Activated B cell treated with CpG ODN at 0.5 μM for 24 hours (primary cell): ENCODE measurements around the gene PKLR. TPM values are rescaled to one million over a fixed set of nuclear protein-coding genes. Genes with fewer than 3 reads are reported as not detected.
A peak's percentile ranks its signal among the peaks of the same experiment; 100 is the strongest.

ENCODE experiments used
- ATAC-seq: fragments of 200-7000 bp; cut with Tn5 transposase; one replicate; pipeline ENCODE4 v1.10.0; 2021; ENCODE audit warnings: low read depth, mild to moderate bottlenecking, moderate library complexity
- CTCF ChIA-PET: fragments of 350-600 bp; sonication (Branson Sonifier 250); formaldehyde crosslinking; loops from one replicate; lab custom pipeline; 2021; ENCODE audit warnings: antibody characterized with exemption; lab: Charles Lee
- POLR2A ChIA-PET: fragments of 350-600 bp; sonication (Branson Sonifier 250); formaldehyde crosslinking; loops from one replicate; lab custom pipeline; 2021; ENCODE audit warnings: antibody characterized with exemption; lab: Charles Lee
- DNase-seq: peaks from one replicate; pipeline ENCODE4 v3.0.0; 2022
- H3K27ac Mint-ChIP-seq: one replicate; pipeline ENCODE4 v1.8.0; 2020; ENCODE audit warnings: mixed read lengths
- H3K27me3 Mint-ChIP-seq: one replicate; pipeline ENCODE4 v1.8.0; 2021; ENCODE audit warnings: mixed read lengths
- H3K36me3 Mint-ChIP-seq: one replicate; pipeline ENCODE4 v1.8.0; 2021; ENCODE audit warnings: low read depth, mixed read lengths
- H3K4me1 Mint-ChIP-seq: one replicate; pipeline ENCODE4 v1.8.0; 2021; ENCODE audit warnings: mixed read lengths
- H3K4me3 Mint-ChIP-seq: one replicate; pipeline ENCODE4 v1.8.0; 2020; ENCODE audit warnings: mild to moderate bottlenecking, mixed read lengths
- H3K9me3 Mint-ChIP-seq: one replicate; pipeline ENCODE4 v1.8.0; 2020; ENCODE audit warnings: mixed read lengths
- CTCF ChIP-seq: fragments of 200-600 bp; IDR thresholded peaks from one replicate; pipeline ENCODE4 v1.8.0; 2022; ENCODE audit warnings: antibody characterized with exemption, mild to moderate bottlenecking
- intact Hi-C: fragments of 100-400 bp; cut with micrococcal nuclease; formaldehyde crosslinking; loops from one replicate; pipeline ENCODE4 v1.15.1; 2024
- total RNA-seq: library from RNA; stranded (reverse); gene quantifications from 2 replicates; pipeline ENCODE4 v1.2.3, GENCODE V29; 2022

PKLR gene
- total RNA-seq, 1 donor from 2014 or later, result 0.18 TPM

GRCh38 chr1:155321639-155322503 lies 20.6 kb upstream of the PKLR start:
- intact Hi-C loops, result loop anchor here (5.0 kb wide), 2 partner anchors 130 to 235 kb away; no protein-coding TSS in a partner anchor
- ATAC-seq (no peak), DNase-seq (no peak)
- CTCF ChIA-PET, result interaction anchor here (0.8 to 5.9 kb wide), 6 partner anchors 14 to 182 kb away, joined by 3 to 79 read pairs (median 10); partner anchors contain the start of genes CLK2 and FDPS
- Mint-ChIP-seq H3K27ac (no peak overlapping the region), H3K4me3 (peak overlapping the region; percentile 74), H3K27me3 (no peaks in the 10 kb centered on the region), H3K9me3 (no peaks in the 10 kb centered on the region), H3K36me3 (peaks cover 25% of the 10 kb centered on the region), H3K4me1 (peaks cover 39% of the 10 kb centered on the region)
- no peak for TF ChIP-seq CTCF
- POLR2A ChIA-PET, result interaction anchor here (1.0 to 3.4 kb wide), 11 partner anchors 14 to 241 kb away, joined by 3 to 39 read pairs (median 7); partner anchors contain the start of genes CLK2, ENTREP3, FDPS and HCN3

- POLR2A ChIA-PET, result interaction anchor here (0.7 to 3.4 kb wide), 7 partner anchors 10 to 70 kb away, joined by 3 to 12 read pairs (median 5); partner anchors contain the start of genes CLK2, ENTREP3, FDPS and SCAMP3
Measured at GRCh38 chr1:155320661-155321617, 19.7 kb upstream of the PKLR start, which contains the start of gene RUSC1. RUSC1 (plus strand) TSS chr1:155320894; CDS start chr1:155321774, 880 bp downstream.

GRCh38 chr1:155320252-155320651 lies 19.0 kb upstream of the PKLR start:
- H3K9me3 Mint-ChIP-seq, result no peaks in the 10 kb centered on the region
- POLR2A ChIA-PET, result interaction anchor here (0.7 to 3.4 kb wide), 6 partner anchors 9 to 65 kb away, joined by 3 to 12 read pairs (median 6); partner anchors contain the start of genes CLK2, ENTREP3, FDPS and SCAMP3
- no peak overlapping the region for H3K27ac Mint-ChIP-seq
- no peak for ATAC-seq
- CTCF ChIA-PET, result interaction anchor here (1.5 to 5.9 kb wide), 3 partner anchors 12 to 113 kb away, joined by 4 to 79 read pairs (median 6); partner anchors contain the start of genes FDPS and THBS3
- H3K36me3 Mint-ChIP-seq, result peaks cover 31% of the 10 kb centered on the region
- H3K4me3 Mint-ChIP-seq, result peak overlapping the region; percentile 74
- DNase-seq, result no peak
- TF ChIP-seq CTCF, result no peak
- intact Hi-C loops, result loop anchor here (5.0 kb wide), 2 partner anchors 128 to 233 kb away; no protein-coding TSS in a partner anchor
- H3K4me1 Mint-ChIP-seq, result peaks cover 35% of the 10 kb centered on the region
- no peaks in the 10 kb centered on the region for H3K27me3 Mint-ChIP-seq

More at GRCh38 chr1:155320661-155321617, 19.7 kb upstream of the PKLR start, which contains the start of gene RUSC1:
- H3K9me3 Mint-ChIP-seq, result no peaks in the 10 kb centered on the region
- peak; percentile 48 for ATAC-seq
- peaks cover 31% of the 10 kb centered on the region for H3K36me3 Mint-ChIP-seq
- H3K4me1 Mint-ChIP-seq, result peaks cover 36% of the 10 kb centered on the region
- H3K4me3 Mint-ChIP-seq, result peak within 1 kb of the TSS; percentile 74
- CTCF ChIA-PET, result interaction anchor here (1.5 to 5.9 kb wide), 3 partner anchors 13 to 114 kb away, joined by 4 to 79 read pairs (median 6); partner anchors contain the start of genes FDPS and THBS3
- peak within 1 kb of the TSS; percentile 53 for H3K27ac Mint-ChIP-seq
- intact Hi-C loops, result loop anchor here (5.0 kb wide), 2 partner anchors 129 to 234 kb away; no protein-coding TSS in a partner anchor
- no peak for TF ChIP-seq CTCF
- peak; percentile 70 for DNase-seq
- no peaks in the 10 kb centered on the region for H3K27me3 Mint-ChIP-seq

- ATAC-seq (no peak), DNase-seq (no peak)
- no peak overlapping the region for H3K4me3 Mint-ChIP-seq
- H3K27ac Mint-ChIP-seq, result no peak overlapping the region
- TF ChIP-seq CTCF, result no peak
- intact Hi-C loops, result no loop called here
- peaks cover 37% of the 10 kb centered on the region for H3K36me3 Mint-ChIP-seq
- ChIA-PET CTCF (interaction anchor here (1.5 to 5.9 kb wide), 3 partner anchors 11 to 112 kb away, joined by 4 to 79 read pairs (median 6); partner anchors contain the start of genes FDPS and THBS3), POLR2A (interaction anchor here (1.5 to 2.1 kb wide), 2 partner anchors 9 to 12 kb away, joined by 5 to 12 read pairs; partner anchors contain the start of gene FDPS)
- peaks cover 35% of the 10 kb centered on the region for H3K4me1 Mint-ChIP-seq
- no peaks in the 10 kb centered on the region for H3K27me3 Mint-ChIP-seq
- H3K9me3 Mint-ChIP-seq, result no peaks in the 10 kb centered on the region
Measured at GRCh38 chr1:155319536-155319935, 18.3 kb upstream of the PKLR start.
